NB4 (cell line): ENCODE data around the gene MAPK8IP2.

ENCODE experiments used
- CTCF ChIP-seq: IDR thresholded peaks from one replicate; pipeline ENCODE4 v1.5.1; 2012; ENCODE audit warnings: low read depth, low read length
- POLR2A ChIP-seq: IDR thresholded peaks from 2 replicates; pipeline ENCODE4 v1.6.1; 2011; ENCODE audit warnings: mild to moderate bottlenecking; ENCODE audit not compliant: insufficient read length; ENCODE audit errors: extremely low read depth

- TF ChIP-seq POLR2A: no peak
- TF ChIP-seq CTCF: no peak
Measured at GRCh38 chr22:50620593-50621355, 20.2 kb downstream of the MAPK8IP2 start.
